NCI-H82 treated with DMSO at 0.1 percent for 48 hours (cell line): Measurements from ENCODE around the gene NTM.

Experiments used
- DNase-seq: peaks from one replicate; lab custom pipeline; 2025; ENCODE audit not compliant: unreplicated experiment; lab: John Stamatoyannopoulos, UW

The NTM gene

GRCh38 chr11:132264616-132265015, 894.2 kb downstream of the NTM start:
- DNase-seq: no peak

- DNase-seq: no peak
These were observed 908.6 kb downstream of the NTM start for GRCh38 chr11:132278801-132279574.

GRCh38 chr11:132284048-132284447, 913.6 kb downstream of the NTM start:
- DNase-seq: no peak

- DNase-seq: no peak
These were observed 914.2 kb downstream of the NTM start for GRCh38 chr11:132284611-132285010.

GRCh38 chr11:132285631-132286030, 915.2 kb downstream of the NTM start:
- no peak for DNase-seq

- DNase-seq: no peak
These were observed 915.7 kb downstream of the NTM start for GRCh38 chr11:132286106-132286505.

- no peak for DNase-seq
These were observed 917.6 kb downstream of the NTM start for GRCh38 chr11:132288036-132288435.

GRCh38 chr11:132289590-132290256, 919.3 kb downstream of the NTM start:
- DNase-seq: no peak

GRCh38 chr11:132293586-132293985, 923.2 kb downstream of the NTM start:
- no peak for DNase-seq

GRCh38 chr11:132296946-132297610, 926.7 kb downstream of the NTM start:
- no peak for DNase-seq

GRCh38 chr11:132298357-132298756, 927.9 kb downstream of the NTM start:
- no peak for DNase-seq

- DNase-seq: no peak
These were observed 929.9 kb downstream of the NTM start for GRCh38 chr11:132300283-132300682.

GRCh38 chr11:132301465-132301864, 931.0 kb downstream of the NTM start:
- no peak for DNase-seq

GRCh38 chr11:132301900-132302299, 931.5 kb downstream of the NTM start:
- DNase-seq: no peak

GRCh38 chr11:132307309-132308020, 937.0 kb downstream of the NTM start:
- DNase-seq: no peak

GRCh38 chr11:132310390-132311375, 940.3 kb downstream of the NTM start:
- no peak for DNase-seq

- no peak for DNase-seq
These were observed 941.3 kb downstream of the NTM start for GRCh38 chr11:132311703-132312102.

- DNase-seq: no peak
These were observed 941.7 kb downstream of the NTM start for GRCh38 chr11:132312161-132312560.

- DNase-seq: no peak
These were observed 942.3 kb downstream of the NTM start for GRCh38 chr11:132312701-132313111.

- no peak for DNase-seq
These were observed 944.6 kb downstream of the NTM start for GRCh38 chr11:132314911-132315455.
